GM21737 (cell line): Measurements from ENCODE around the gene SNED1.

Experiments used
- ATAC-seq: cut with Tn5 transposase; IDR thresholded peaks from one replicate; pipeline ENCODE4 v1.9.1; 2021; ENCODE audit warnings: mild to moderate bottlenecking, moderate library complexity; ENCODE audit not compliant: unreplicated experiment

SNED1 gene

GRCh38 chr2:241142063-241142462 lies 143.6 kb downstream of the SNED1 start:
- no peak for ATAC-seq

GRCh38 chr2:241142593-241142992 lies 144.2 kb downstream of the SNED1 start:
- no peak for ATAC-seq
